Progenitor cell of endocrine pancreas (in vitro differentiated cells): ENCODE results near the gene ZBTB21. TPM values are rescaled to one million over a fixed set of nuclear protein-coding genes. Genes with fewer than 3 reads are reported as not detected.

ENCODE experiments used
- DNase-seq: peaks from one replicate; pipeline ENCODE4 v3.0.0; 2021; ENCODE audit warnings: low spot score; ENCODE audit not compliant: unreplicated experiment
- H3K27ac Mint-ChIP-seq: 2 replicates; pipeline ENCODE4 v1.8.0; 2021; ENCODE audit warnings: mild to moderate bottlenecking, moderate library complexity, mixed read lengths
- H3K27me3 Mint-ChIP-seq: 2 replicates; pipeline ENCODE4 v1.8.0; 2021; ENCODE audit warnings: mixed read lengths
- H3K36me3 Mint-ChIP-seq: 2 replicates; pipeline ENCODE4 v1.8.0; 2022; ENCODE audit warnings: mixed read lengths; ENCODE audit not compliant: insufficient read depth
- H3K4me1 Mint-ChIP-seq: 2 replicates; pipeline ENCODE4 v1.8.0; 2021; ENCODE audit warnings: low read depth, mixed read lengths
- H3K4me3 Mint-ChIP-seq: 2 replicates; pipeline ENCODE4 v1.8.0; 2021; ENCODE audit warnings: low read depth, mild to moderate bottlenecking, moderate library complexity, mixed read lengths
- H3K9me3 Mint-ChIP-seq: 2 replicates; pipeline ENCODE4 v1.8.0; 2021; ENCODE audit warnings: low read depth, mixed read lengths
- total RNA-seq: library from RNA; stranded (reverse); gene quantifications from 2 replicates; pipeline ENCODE4 v1.2.1, GENCODE V29; 2021
- TF ChIP-seq, protein P1 (sequence below): fragments of 200-600 bp; sonication (generic); IDR thresholded peaks from one replicate; pipeline ENCODE4 v1.5.0; 2021; ENCODE audit warnings: antibody characterized with exemption, mild to moderate bottlenecking; ENCODE audit not compliant: unreplicated experiment

ZBTB21 gene
- total RNA-seq, 1 donor from 2014 or later = 15.7 TPM

GRCh38 chr21:42025376-42026081 lies 15.4 kb upstream of the ZBTB21 start:
- H3K27ac Mint-ChIP-seq = no peak overlapping the region
- TF ChIP-seq, protein P1, sequence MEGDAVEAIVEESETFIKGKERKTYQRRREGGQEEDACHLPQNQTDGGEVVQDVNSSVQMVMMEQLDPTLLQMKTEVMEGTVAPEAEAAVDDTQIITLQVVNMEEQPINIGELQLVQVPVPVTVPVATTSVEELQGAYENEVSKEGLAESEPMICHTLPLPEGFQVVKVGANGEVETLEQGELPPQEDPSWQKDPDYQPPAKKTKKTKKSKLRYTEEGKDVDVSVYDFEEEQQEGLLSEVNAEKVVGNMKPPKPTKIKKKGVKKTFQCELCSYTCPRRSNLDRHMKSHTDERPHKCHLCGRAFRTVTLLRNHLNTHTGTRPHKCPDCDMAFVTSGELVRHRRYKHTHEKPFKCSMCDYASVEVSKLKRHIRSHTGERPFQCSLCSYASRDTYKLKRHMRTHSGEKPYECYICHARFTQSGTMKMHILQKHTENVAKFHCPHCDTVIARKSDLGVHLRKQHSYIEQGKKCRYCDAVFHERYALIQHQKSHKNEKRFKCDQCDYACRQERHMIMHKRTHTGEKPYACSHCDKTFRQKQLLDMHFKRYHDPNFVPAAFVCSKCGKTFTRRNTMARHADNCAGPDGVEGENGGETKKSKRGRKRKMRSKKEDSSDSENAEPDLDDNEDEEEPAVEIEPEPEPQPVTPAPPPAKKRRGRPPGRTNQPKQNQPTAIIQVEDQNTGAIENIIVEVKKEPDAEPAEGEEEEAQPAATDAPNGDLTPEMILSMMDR = no peak
- H3K4me3 Mint-ChIP-seq = no peak overlapping the region
- no peak for DNase-seq
- H3K27me3 Mint-ChIP-seq = peaks cover 13% of the 10 kb centered on the region
- H3K36me3 Mint-ChIP-seq = no peaks in the 10 kb centered on the region
- peaks cover 14% of the 10 kb centered on the region for H3K4me1 Mint-ChIP-seq
- H3K9me3 Mint-ChIP-seq = no peaks in the 10 kb centered on the region

DNA sequence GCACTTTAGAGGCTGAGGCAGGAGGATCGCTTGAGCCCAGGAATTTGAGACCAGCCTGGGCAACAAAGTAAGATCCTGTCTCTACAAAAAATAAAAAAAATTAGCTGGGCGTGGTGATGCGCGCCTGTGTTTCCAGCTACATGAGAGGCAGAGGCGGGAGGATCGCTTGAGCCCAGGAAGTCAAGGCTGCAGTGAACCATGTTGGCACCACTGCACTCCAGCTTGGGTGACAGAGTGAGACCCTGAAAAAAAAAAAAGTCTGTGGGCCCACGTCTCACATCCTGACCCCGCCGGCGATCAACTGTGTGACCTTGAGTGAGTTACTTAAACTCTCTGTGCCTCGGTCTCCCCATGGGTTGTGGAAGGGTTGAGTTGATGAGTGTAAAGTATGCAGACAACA lies 12.7 kb upstream of the ZBTB21 start:
- H3K4me1 Mint-ChIP-seq = peaks cover 14% of the 10 kb centered on the region
- no peak for DNase-seq
- H3K36me3 Mint-ChIP-seq = no peaks in the 10 kb centered on the region
- no peak overlapping the region for H3K27ac Mint-ChIP-seq
- peaks cover 23% of the 10 kb centered on the region for H3K27me3 Mint-ChIP-seq
- TF ChIP-seq, protein P1 = no peak
- H3K9me3 Mint-ChIP-seq = no peaks in the 10 kb centered on the region
- no peak overlapping the region for H3K4me3 Mint-ChIP-seq

GRCh38 chr21:42022091-42022430 lies 11.9 kb upstream of the ZBTB21 start:
- no peak for DNase-seq
- H3K4me3 Mint-ChIP-seq = no peak overlapping the region
- peaks cover 23% of the 10 kb centered on the region for H3K27me3 Mint-ChIP-seq
- peaks cover 15% of the 10 kb centered on the region for H3K4me1 Mint-ChIP-seq
- no peaks in the 10 kb centered on the region for H3K36me3 Mint-ChIP-seq
- no peaks in the 10 kb centered on the region for H3K9me3 Mint-ChIP-seq
- H3K27ac Mint-ChIP-seq = no peak overlapping the region
- TF ChIP-seq, protein P1 = no peak

GRCh38 chr21:42021371-42022090 lies 11.4 kb upstream of the ZBTB21 start:
- Mint-ChIP-seq H3K4me3 (no peak overlapping the region), H3K36me3 (no peaks in the 10 kb centered on the region), H3K27me3 (peaks cover 23% of the 10 kb centered on the region), H3K9me3 (no peaks in the 10 kb centered on the region), H3K27ac (no peak overlapping the region), H3K4me1 (peaks cover 15% of the 10 kb centered on the region)
- DNase-seq = no peak
- TF ChIP-seq, protein P1 = no peak

- DNase-seq = no peak
- Mint-ChIP-seq H3K27me3 (peaks cover 20% of the 10 kb centered on the region), H3K4me3 (no peak overlapping the region), H3K36me3 (no peaks in the 10 kb centered on the region), H3K27ac (no peak overlapping the region), H3K4me1 (peaks cover 15% of the 10 kb centered on the region), H3K9me3 (peaks cover 2% of the 10 kb centered on the region)
- TF ChIP-seq, protein P1 = no peak
Observed at GRCh38 chr21:42019706-42020105, 9.5 kb upstream of the ZBTB21 start.
